EL (cell line): ENCODE data around the gene FAHD2A.
"Not testable (repeated sequence)": the region's sequence is repeated elsewhere in the genome, so short reads cannot be mapped to it uniquely, and the experiment has no call there.

Experiments used
- DNase-seq: peaks from one replicate; pipeline ENCODE4 v3.0.0-alpha.2; 2016

The FAHD2A gene

DNA sequence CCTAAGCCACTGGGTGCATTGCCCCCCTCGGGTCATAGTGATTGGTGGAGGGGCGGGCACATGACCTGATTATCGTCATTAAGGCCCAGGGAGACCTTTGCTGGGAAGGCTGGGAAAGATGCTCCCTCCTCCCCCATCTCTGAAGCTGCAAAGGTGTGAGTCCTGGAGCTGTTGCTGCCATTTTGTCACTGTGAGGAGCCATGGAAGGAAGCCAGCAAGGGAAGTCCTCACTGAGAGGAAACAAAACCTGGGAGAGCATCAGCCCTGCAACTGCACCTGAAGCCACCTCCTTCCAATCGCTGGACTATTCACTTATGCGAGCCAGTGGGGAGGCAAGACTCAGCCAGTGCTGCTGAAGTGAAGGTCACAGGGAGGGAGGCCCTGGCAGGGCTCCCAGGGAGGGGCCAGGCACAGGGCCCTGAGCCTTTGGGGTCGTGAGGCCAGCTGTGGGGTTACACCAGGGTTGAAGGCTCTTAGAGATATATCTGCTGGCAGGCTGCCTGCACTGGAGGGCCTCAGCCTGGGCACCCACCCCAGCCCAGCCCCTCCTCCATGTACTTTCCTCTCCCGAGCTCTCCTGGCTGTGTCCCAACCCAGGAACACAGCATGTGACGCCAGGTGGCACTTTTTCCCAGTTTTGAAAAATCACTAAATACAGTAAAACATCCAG lies 10.7 kb upstream of the FAHD2A start:
- DNase-seq: no peak

DNA sequence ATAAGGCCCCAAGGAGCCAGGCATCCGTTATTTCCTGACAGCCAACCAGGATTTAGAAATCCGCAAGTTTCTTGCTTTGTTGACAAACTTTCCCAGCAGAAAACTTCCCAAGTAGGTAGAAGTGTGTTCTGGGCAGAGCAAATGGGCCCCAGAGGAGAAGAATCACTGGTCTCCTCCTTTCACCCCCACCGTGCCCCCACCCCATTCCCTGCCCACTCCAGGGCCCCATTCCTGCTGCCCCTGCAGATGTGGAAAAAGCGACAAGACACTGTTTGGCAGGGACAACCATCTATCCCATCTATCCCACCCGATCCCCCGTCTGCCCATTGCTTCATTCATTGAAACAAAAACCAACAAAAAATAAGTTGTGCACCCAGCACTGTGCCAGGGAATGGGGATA lies 10.2 kb upstream of the FAHD2A start:
- no peak for DNase-seq

DNA sequence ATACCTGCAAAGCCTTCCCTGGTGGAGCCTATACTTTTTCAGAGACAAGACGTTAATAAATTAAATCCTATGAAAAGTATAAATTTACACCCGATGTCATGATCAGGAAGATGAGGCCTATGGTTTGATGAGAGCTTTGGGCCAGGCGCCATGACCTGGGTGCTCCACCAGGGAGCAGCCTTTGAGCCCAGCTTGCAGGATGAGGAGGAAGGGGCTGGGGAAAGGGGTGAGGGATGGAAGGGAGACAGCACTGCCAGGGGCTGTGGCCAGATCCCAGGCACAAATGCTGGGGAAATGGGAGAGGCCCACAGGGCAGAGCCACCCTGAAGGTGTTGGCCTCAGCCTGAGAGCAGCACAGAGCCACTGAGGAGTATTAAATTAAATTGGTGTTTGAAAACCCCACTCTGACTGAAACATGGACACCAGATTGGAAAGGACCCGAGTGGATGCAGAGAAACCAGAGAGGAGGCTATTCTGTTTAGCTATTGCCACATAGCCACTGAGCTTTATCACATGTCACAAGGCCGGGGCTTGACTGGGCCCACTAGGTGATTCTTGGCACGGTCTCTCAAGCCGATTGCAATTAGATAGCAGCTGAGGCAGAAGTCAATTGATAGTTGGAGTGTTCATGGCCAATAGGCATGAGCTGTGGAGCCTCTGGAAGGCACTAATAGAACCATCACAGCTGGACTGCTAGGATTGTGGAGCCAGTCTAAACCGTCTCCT lies 9.6 kb upstream of the FAHD2A start:
- no peak for DNase-seq

DNA sequence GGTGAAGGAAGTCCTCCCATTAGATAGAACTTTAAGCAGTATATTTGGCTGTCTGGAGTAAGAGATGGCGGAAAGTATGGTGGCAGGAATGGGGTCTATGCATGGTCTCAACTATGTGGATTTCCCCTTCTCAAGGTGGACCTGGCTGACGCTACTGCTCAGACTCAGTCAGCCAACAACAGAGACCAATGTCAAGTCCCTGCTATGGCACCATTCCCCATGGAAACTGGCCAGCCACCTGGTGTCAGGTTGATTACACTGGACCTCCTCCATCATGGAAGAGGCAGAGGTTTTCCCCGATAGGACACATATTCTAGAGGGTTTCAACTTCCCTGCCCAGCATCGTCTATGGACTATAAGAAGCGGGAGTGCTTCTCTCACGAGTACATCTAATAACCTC lies 8.6 kb upstream of the FAHD2A start:
- no peak for DNase-seq

DNA sequence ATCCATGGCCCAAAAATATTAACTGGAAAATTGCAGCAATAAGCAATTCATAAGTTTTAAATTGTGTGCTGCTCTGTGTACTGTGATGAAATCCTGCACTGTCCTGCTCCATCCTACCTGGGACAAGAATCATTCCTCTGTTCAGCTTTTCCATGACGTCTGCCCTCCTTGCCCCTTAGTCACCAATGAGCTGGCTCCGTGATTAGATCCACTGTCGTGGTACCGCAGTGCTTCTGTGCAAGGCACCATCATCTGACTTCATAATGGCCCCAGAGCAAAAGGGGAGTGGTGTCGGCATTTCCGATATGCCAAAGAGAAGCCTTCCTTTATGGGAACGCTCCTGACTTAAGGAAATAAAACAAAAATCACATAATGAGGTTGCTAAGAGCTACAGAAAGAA lies 3.4 kb upstream of the FAHD2A start:
- no peak for DNase-seq

DNA sequence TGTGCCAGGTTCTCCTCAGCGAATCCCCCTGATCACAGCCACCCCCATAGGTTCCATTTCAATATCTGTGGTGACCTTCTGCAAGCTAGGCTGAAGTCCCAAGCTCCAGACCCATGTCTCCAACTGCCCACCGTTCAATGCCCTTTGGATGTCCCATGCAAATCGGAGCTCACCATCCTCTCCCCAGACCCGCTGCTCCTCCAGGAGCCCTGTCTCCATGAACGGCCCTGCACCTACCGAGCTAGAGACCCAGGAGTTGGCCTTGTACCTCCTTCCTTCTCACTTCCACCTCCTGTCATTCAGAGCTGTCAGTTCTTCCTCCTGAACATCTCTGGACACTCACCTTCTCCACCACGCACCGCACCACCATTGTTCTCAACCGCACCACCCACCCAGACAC lies 1.0 kb upstream of the FAHD2A start:
- no peak for DNase-seq

DNA sequence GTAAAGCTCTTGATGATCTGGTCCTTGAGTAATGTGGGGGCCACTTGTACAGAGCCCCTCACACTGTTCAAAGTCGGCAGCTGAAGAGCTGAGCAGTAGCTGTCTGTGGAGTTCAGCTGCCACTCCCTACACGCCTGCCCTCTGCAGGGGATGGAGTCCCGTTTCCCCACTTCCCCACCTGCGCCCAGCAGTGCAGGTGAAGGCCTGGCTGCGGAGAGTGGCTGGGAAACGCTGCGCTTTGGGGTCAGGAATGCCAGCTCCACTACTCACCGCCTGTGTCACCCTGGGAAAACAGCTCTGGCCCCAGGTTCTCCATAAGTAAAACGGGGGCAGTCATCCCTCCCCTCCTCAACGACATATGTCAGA lies 521 bp upstream of the FAHD2A start:
- not testable (repeated sequence) for DNase-seq

DNA sequence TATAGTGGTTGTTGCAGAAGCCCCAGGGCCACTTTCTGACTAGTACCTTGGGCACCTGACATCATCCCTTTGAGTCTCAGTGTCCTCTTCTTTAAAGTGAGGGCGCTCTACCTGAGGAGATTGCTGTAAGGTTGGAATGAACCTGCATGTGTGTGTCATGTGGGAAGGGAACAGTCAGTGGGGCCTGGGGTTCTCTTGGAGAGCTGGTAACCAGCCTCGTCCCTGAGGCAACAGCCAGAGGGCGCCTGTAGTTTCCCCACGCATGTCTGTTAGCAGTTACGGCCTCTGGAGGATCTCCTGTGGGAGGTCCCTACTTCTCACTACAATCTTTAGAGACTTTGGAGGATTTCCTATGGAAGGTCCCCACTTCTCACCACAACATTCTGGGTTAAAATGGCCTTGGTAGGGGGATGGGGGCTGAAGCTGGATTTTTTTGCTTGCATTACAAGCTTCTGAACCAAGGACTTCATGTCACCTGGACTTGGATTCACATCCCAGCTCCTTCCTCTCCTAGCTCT lies 755 bp downstream of the FAHD2A start:
- DNase-seq: peak; percentile 56

DNA sequence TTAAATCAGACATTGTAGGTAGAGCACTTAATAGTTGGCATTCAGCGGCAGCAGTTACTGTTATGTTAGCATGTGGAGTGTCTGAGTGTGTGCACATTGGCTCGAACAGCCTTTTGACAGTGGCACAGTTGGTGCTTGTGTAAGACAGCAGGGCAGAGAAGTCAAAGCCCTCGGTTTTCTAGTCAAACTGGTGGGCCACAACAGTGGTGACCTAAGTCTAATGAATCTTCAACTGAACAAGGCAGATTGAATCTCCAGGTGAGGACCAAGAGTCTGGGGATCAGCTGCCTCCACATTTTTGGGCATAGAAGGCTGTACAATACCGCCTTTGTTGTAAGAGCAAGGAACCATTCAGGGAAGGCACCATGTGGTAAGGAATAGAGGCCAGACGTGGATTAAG lies 1.3 kb downstream of the FAHD2A start:
- DNase-seq: not testable (repeated sequence)

DNA sequence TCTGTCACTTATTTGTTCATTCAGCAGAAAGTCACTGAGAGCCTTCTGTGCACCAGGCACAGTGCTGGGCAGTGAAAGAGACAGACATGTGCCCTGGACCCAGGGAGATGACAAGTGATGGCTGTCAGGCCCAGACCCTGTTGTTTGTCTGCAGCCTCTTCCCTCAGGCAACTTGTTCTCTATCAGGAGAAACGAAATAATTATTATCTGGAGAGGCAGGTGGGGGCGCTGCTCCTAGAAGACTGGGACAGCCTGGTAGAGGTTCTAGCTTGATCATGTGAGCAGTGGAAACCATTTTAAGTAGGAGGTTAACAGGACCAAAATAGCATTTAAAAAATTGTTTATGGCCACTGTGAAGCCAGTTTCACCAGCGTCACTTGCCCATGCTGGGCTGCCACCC lies 2.2 kb downstream of the FAHD2A start:
- not testable (repeated sequence) for DNase-seq

DNA sequence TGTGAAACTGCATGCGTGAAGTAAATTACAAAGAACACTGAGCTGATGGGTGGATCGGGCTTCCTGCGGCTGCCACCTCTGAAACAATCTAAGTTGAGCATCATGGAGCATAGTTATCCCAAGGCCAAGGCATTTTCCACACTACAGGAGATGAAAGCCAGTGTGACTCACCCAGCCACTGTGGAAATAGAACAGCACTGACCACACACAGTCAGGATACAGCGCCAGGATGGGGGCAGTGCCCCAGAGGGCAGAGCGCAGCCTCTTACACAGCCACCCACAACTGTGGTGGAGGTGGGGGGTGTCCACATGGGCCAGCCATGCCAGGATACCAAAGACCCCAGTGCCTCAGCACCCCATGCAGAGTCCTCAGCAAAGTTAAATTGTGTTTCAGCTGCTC lies 8.7 kb downstream of the FAHD2A start:
- peak; percentile 49 for DNase-seq

DNA sequence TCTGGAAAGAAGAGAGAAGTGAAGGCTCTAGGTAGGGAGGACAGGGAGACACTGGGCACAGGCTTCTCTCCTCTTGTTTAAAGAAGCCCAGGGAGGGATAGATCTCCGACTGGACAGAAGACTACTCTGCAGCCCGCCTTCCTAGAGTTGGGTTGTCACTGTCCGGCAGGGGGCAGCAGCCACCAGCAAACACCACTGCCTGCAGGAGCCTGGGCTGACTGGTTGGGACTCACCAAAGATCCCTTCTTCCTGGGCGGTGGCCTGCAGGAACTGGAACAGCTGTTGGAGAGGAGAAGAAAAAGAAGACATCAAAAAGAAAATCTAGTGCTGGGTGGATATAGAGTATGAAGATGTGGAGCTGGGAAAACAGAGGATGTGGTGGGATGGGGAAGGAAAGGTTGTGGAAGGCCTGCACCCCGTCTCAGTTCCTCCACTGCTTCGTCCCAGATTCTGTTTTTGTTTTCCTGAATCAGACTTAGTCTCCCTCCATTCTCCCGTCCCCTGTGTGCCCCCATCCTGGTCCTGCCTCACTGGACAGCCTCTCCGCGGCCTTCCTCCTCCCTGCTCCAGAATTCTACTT lies 11.6 kb downstream of the FAHD2A start:
- DNase-seq: peak; percentile 78

DNA sequence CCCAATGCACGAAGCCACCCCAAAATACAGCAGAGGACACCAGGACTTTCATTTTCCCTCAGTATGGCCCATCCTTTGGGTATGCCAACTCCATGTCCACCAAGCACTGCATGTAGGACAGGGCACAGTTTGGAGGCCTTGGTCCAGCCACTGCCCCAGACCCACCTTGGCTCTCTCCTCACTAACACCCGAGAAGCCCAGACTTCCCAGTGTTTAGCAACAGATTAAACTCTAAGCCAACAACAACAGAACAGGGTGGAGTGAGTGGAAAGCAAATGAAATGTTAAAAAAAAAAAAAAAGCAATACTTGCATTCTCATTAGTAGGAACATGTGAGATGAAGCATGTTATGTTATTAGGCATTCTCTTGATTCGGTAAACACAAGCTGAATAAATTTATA lies 12.6 kb downstream of the FAHD2A start:
- DNase-seq: not testable (repeated sequence)

DNA sequence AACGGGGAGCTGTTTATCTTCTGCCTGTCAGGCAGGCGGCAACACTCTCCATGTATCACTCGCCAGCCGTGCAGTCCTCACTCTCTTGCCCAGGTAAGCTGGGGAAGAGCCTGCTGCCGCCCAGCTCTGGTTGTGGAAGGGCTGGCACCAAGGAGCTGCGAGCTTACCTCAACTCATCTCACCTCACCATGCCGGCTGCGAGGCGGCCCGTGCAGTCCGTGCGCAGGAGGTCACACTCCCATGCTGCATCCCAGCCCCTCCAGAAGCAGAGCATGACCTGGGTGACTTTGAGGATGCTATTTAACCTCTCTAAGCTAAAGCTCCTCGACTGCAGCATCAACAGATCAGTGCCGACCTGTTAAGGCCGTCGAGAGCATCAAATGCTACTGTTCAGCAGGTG lies 13.1 kb downstream of the FAHD2A start:
- DNase-seq: not testable (repeated sequence)

DNA sequence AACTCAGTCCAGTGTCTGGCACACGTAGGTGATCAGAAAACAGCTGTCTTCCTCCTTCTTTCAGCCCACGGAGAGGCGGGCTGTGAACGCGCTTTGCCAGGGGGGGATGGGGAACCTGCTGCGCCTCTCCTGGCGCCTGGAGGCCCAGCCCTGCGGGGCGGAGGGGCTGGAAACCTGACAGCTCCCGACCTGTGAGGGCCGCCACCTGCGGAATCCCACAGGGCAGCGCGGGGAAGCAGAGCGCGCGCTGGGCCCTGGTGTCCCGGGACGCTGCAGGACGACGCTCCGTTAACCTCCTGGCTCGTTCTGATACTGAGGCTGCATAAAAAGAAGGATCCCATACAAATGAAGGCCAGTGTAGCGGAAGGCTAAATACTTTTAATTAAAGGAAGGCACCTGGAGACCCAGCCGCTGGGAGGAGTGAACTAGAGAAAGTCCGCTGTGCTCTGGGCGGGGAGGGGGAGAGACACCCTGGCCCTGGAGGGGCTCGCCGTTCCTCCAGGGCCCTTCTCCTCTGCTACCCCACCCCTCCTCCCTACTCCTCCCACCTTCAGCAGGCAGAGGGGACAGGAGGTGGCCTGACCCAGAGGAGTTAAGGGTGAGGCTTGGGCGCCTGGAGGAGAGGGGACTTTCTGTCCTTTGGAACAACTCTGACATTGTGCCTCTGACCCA lies 24.8 kb downstream of the FAHD2A start:
- not testable (repeated sequence) for DNase-seq

DNA sequence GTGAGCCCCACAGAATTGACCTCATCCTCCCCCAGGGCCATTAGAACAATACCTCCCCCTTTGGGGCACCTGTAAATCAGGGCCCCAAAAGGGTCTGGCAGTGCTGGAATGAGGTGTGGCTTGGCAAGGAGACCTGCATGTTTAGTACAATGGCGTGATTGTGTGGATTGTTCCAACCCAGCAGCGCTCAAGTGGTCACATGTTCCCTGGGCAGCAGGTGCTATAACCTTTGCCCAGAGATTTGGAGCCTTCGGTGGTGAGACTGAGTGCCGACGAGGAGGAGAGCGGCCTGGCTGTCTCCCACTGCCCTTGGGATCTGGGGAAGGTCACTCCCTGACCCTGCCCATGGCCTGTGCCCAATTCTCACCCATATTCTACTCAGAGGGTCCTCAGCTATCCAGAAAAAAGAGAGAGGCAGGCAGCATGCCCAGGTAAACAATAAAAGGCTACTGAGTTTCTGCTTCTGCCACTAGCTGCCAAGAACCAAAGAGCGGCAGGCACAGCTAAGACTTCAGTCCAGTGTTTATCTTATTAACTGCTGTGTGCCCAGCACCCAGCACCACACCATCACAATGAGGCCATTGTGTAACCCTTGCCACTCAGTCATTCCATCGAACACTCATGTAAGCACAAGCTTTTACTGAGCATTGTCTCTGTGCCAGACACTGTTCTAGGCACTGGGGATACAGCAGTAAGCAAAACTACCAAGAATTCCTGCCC lies 27.4 kb downstream of the FAHD2A start:
- DNase-seq: not testable (repeated sequence)

DNA sequence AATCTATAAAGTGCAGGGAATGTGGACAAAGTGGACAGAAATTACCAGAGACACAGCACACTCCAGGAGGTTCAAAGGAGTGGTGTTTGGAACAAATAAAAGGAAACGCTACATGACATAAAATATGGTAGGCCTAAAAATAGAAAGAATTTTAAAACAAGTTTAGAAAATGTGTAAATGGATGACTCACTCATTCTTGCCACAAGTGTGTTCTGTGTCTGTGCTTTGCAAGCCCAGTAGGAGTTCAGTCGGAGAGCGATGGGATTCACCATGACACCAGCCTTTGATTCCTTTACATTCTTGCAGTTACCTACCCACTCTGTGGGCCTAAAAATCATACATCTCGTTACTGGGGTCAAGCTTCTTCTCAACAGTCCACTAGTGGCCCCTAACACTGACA lies 30.9 kb downstream of the FAHD2A start:
- DNase-seq: not testable (repeated sequence)

DNA sequence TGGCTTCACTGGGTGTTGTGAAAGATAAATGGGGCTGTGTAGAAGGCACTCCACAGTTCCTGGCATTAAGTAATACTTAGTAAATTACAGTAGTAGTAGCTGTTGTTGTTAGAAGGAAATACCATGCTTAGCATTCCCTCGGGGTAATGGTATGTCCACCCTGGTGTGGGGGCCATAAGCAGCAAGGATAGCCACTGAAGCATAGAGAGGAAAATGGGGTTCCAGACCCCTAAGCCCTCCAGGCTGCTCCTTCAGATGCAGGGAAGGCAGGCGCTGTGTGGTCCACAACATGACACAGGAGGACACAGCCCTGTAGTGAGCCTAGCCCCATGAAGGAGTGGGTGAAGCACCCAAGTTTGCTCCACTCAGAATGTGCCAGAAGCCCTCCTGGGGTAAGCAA lies 31.5 kb downstream of the FAHD2A start:
- DNase-seq: peak; percentile 20

DNA sequence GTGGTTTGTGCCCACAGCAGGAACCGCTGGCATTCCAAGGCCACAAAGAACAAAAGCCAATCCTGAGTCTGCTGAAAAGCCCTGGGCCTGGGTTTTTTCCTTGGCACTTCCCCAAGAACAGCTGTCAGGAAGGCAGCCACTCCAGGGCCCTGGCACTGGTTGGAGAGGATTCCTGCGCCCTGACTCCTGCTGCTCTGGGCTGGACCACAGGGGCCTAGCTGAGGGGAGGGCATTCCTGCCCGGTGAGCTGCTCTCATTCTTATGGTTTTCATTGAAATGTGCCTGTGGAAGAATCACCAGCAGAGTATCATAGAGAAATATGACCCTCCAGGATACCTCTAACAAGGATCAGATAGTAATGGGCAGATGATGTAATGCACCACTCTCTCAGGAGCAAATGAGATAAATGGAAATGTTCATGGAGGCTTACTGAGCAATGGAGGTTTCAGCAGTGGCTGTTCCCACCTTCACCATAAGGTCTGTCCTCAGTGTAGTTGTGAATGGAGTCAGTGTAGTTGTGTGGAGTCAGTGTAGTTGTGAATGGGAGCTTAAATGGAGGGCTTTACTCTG lies 32.1 kb downstream of the FAHD2A start:
- peak; percentile 77 for DNase-seq

DNA sequence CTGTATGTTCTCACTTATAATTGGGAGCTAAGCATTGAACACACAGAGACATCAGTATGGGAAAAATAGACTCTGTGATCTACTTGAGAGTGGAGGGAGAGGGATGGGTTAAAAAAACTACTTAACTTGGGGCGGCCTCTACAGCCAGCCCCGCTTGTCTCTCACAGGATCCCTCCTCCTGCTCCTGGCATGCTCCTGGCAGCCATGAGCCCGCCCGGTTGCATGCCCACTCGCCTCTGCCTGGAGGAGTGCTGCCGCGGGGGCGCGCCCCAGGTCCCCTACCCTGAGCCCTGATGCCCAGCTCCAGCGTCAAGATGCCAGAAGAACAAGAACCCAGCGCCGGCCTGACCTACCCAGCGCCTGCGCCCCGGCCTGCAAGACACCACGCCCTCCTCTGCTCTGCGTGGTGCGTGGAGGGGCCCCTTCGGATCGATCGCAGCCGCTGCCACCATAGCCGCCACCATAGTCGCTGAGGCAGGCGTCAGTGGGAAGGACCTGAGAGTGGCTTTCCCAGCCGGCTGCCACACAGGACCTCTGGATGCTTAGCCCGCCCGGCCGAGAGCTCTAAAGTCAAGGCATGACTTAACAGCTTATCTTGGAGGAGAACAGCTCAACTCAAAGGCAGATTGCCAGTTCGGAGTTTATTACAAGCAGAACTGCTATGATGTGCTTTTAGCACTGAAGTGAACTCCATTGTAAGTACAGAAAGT lies 32.8 kb downstream of the FAHD2A start:
- not testable (repeated sequence) for DNase-seq

DNA sequence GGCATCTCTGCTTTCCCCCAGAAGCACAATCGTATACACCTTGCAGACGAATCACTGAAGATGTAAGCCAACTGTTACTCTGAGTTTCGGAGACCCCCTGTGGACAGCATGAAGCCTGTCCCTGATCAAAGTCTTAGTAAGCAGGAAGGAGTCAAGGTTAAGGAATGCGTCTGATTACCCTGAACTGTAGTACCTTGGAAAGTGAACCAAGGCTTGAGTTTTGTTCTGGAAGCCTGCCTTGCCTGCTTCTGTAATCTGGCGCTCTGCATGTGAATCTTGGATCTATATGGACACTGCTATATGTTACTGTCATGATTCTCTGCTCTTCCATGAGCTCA lies 33.3 kb downstream of the FAHD2A start:
- DNase-seq: not testable (repeated sequence)
